ENCODE results near the gene LTBP2. TPM values are rescaled to one million over a fixed set of nuclear protein-coding genes. Genes with fewer than 3 reads are reported as not detected.

The LTBP2 gene
- total RNA-seq, 1 donor from 2014 or later: 0.94 TPM

DNA sequence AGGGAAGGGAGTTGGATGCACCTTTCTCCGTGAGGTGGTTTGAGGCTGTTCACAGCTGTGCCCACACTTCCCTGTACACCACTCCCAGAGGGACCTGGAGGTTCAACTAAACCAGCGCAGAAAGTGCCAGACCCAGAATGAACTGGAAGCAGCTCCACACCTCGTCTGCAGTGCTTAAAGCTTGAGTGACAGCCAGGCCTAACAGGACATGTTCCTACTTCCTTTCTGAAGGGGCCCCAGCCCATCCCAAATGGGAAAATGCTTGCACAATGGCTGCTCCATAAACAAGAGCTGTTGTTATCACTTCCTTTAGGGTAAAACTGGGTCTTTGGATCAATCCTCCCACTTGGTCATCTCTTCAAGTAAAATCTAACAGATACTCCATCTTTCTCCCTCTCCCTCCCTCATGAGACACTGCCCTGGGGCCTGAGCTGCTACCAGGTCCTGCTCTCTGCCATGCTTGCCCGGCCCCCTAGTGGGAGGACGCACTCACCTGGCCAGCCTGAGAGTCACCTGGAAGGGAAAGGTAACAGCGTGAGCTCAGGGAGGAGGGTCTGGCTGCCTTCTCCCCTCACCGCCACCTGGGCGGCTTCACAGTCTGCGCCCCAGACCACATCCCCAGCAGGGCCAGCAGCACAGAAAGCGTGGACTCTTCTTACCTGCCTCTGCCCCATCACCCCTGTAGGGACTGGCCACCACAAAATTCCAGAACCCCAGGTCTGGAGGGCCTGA is 85.0 kb downstream of the LTBP2 start:
- DNase-seq: no peak

GRCh38 chr14:74525361-74525851 is 86.6 kb downstream of the LTBP2 start:
- no peak for DNase-seq

DNA sequence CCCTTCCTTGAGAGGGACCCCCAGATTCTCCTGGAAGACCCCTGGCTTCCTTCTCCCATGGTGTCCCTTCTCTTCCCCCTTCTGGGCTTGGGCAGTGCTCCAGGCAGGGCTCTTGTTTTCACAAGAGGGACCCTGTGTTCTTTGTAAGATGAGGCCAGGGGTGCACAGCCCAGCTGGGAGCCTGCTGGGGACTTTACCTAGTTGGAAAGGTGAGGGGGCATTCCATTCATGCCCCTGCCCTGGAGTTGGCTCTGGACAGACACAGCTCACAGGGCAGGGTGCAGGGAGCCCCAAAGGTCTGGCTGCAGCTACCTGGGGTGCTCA is 87.3 kb downstream of the LTBP2 start:
- no peak for DNase-seq

DNA sequence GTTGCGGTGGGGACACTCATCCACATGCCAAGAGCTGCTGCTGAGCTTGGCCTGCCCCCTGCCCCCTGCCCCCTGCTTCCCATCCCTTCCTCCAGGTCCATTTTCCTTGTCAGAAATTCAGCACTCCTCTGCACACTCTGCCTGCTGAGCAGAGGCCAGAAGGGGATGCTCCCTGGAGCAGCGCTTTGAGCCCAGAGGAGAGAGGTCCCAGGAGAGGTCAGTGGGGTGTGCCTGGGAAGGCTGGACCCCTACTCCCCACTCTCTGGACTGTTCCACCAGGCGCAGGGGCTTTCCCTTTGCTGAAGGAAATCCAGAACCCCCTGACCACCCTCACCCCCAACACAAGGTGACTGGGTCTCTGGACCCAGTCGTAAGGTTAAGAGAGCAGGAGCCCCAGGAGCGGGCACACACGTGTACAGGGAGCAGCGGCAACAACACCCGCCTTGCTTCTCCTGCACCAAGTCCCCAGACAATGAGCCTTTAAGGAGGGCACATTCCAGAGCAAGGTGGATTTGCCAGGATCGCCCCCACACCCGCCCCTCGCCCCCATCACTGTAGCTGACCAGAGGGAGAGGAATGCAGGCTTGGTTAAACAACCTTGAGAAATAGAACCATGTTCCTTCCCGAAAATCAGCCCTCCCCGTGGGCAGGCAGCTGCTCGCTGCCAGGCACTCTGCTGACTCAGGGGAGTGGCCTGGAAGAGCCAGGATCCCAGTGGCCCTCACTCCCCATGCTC is 87.8 kb downstream of the LTBP2 start:
- DNase-seq: no peak

- no peak for DNase-seq
Observed at GRCh38 chr14:74522740-74523139, 89.3 kb downstream of the LTBP2 start.

DNA sequence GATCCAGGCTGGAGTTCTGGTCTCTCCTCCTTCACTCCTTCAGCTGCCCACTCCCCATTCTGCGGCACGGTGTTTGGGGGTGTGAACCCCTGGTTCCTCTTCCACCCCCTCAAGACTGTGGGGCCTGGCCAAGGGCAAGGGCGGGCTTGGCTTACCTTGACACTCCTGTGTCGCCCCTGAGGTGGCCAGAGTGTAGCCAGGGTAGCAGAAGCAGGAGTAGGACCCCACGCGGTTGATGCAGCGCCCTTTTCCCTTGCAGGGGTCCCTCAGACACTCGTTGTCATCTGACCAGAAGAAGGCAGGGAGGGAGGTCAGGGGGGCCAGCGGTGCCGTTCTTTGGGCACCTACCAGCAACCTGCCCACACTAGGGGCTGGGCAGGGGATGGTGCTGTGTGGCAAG is 90.3 kb downstream of the LTBP2 start:
- DNase-seq: no peak

DNA sequence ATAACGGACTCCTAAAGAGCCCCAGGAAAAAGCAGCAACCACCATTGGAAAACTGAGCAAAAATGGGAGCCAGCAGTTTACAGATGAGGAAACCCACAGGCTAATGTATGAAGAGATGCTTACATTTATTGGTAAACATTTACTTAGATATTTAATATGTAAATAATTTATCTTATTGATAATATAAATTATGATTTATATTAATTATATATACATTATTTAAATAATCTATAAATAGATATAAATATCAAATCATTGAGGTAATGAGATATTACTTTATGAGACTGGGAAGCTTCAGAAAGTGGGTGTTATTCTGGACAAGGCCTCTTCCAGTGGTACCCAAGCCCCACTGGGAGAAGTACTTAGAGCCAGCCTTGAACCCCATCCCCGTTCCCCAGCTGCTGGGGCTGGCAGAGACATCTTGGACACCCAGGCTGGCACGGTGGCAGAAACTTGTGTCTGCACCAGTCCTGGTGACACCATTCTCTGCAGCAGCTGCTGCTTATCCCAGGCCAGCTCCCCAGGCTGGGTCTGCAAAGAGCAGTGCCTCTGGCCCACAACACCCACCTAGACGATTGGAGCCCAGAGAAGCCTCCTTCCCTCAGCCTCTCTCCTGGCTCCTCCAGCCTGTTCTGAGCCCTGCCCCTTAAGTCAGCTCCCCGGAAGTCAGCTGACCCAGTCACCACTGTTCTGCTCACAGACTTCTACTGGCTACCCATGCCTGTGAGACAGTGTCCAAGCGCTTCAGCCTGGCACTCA is 92.5 kb downstream of the LTBP2 start:
- no peak for DNase-seq

DNA sequence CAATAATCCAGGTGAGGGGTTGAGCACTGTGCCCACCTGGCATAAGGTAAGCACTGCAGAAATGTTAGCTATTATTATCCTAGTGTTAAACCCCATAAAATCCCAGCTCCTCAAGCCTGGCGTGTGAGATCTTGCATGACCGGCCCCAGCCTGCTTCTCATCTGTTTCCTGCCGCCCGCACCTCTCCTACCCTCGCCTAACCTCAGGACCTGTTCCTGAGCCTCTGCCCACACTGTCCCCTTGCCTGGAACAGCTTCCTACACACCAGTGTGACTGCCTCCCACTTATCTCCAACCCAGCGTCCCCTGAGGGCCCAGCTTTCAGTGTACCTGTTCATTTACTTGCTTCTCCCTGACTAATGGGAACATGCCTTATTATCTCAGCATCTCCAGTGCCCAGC is 93.8 kb downstream of the LTBP2 start:
- DNase-seq: no peak

DNA sequence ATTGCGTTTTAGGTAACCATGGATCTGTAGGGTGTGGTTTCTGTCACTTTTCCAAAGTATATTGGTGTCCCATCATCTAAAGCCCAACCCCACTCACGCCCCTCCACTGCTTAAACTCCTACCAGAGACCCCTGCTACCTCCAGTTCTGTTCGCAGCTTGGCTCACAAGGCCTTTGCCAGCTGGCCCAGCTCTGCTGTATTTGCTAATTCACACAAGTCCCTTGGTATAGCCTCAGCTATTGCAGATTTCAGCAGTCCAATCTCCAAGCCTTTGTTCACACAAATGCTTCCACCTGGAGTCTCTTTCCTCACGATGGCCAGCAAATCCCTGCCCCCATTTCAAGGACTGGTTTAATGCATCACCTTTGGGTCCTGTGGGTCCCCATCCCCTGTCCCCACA is 94.3 kb downstream of the LTBP2 start:
- DNase-seq: no peak

GRCh38 chr14:74516451-74517160 is 95.4 kb downstream of the LTBP2 start:
- no peak for DNase-seq

- no peak for DNase-seq
Observed at GRCh38 chr14:74515891-74516412, 96.1 kb downstream of the LTBP2 start.

GRCh38 chr14:74514471-74514941 is 97.5 kb downstream of the LTBP2 start:
- no peak for DNase-seq

GRCh38 chr14:74511966-74512830 is 99.8 kb downstream of the LTBP2 start:
- no peak for DNase-seq

GRCh38 chr14:74510959-74511409 is 101.1 kb downstream of the LTBP2 start:
- no peak for DNase-seq

- no peak for DNase-seq
Observed at GRCh38 chr14:74510223-74510931, 101.7 kb downstream of the LTBP2 start.

DNA sequence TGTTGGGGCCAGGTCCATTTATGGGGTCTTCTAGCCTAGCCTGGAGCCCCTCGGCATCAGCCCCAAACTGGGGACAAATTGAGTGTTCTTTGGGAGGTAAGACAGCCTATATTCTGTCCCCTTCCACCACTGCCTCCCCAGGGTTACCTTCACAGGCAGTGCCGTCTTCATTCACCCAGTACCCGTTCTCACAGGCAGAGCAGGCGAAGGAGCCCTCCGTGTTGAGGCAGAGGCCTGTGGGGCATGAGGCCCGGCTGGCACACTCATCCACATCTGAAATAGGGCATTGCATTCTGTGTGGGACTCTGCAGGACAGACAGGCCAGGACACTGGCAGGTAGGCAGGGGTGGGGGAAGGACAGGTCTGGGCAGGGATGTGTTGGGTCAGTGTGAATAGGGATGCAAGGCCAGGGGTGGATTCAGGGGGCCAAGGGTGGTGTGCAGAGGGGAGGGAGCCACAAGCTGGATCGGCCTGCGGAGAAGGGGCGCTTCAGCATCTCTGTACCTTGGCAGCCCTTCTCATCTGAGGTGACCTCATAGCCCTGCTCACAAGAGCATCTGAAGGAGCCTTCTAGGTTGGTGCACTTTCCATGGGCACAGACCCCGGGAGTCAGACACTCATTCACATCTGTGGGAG is 102.3 kb downstream of the LTBP2 start:
- DNase-seq: no peak

- DNase-seq: no peak
Observed at GRCh38 chr14:74508844-74509428, 103.1 kb downstream of the LTBP2 start.

DNA sequence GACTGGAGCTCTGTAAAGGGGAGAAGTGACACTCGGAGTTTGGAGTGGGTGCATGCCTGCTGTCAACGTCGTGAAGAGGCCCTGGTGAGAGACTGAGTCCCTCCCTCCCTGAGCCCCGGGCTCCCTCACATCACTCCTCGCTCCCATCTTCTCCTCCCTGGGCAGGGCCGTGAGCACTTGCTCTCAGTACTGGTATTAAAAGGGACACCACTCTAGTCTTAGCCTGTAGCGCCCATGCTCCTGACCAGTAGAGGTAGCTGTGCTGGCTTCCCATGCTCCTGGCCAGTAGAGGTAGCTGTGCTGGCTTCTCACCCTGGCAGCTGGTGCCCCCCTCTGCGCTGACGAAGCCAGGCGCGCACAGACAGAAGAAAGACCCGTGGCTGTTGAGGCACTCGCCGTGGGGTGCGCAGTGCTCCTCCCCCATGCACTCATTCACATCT is 103.7 kb downstream of the LTBP2 start:
- DNase-seq: no peak

GRCh38 chr14:74507840-74508239 is 104.2 kb downstream of the LTBP2 start:
- no peak for DNase-seq

All from occipital lobe (tissue), 2 donors.